ENCODE results near the gene TPK1. TPM values are rescaled to one million over a fixed set of nuclear protein-coding genes. Genes with fewer than 3 reads are reported as not detected.

TPK1 gene
- polyA plus RNA-seq, 1 experiment = 0.38 TPM

- TF ChIP-seq CTCF (IDR thresholded peaks at IDR 0.05; ENCODE audit: low read depth, low read length) = no peak
- no peaks in the 10 kb centered on the region for H3K27me3 ChIP-seq (ENCODE audit: control insufficient read depth, insufficient read depth, low read length)
- no peak for DNase-seq (ENCODE audit: low read depth, low spot score)
- no peaks in the 10 kb centered on the region for H3K9me3 ChIP-seq (ENCODE audit: control insufficient read depth, insufficient read depth, low read length)
- CTCF ChIA-PET = no interaction called here
- no peak overlapping the region for H3K4me3 ChIP-seq (ENCODE audit: low read depth, low read length)
- H3K27ac ChIP-seq (ENCODE audit: low read depth, low read length) = no peak overlapping the region
- POLR2A ChIA-PET = no interaction called here
Measured at GRCh38 chr7:144776447-144776846, 59.4 kb downstream of the TPK1 start.

GRCh38 chr7:144775749-144776148 is 60.1 kb downstream of the TPK1 start:
- ChIA-PET POLR2A (no interaction called here), CTCF (no interaction called here)
- H3K9me3 ChIP-seq (ENCODE audit: control insufficient read depth, insufficient read depth, low read length) = no peaks in the 10 kb centered on the region
- H3K27ac ChIP-seq (ENCODE audit: low read depth, low read length) = no peak overlapping the region
- no peak for DNase-seq (ENCODE audit: low read depth, low spot score)
- no peak overlapping the region for H3K4me3 ChIP-seq (ENCODE audit: low read depth, low read length)
- TF ChIP-seq CTCF (IDR thresholded peaks at IDR 0.05; ENCODE audit: low read depth, low read length) = no peak
- no peaks in the 10 kb centered on the region for H3K27me3 ChIP-seq (ENCODE audit: control insufficient read depth, insufficient read depth, low read length)

GRCh38 chr7:144771927-144772326 is 63.9 kb downstream of the TPK1 start:
- no peak for DNase-seq (ENCODE audit: low read depth, low spot score)
- Histone ChIP-seq H3K27ac (ENCODE audit: low read depth, low read length) (no peak overlapping the region), H3K27me3 (ENCODE audit: control insufficient read depth, insufficient read depth, low read length) (no peaks in the 10 kb centered on the region), H3K4me3 (ENCODE audit: low read depth, low read length) (no peak overlapping the region), H3K9me3 (ENCODE audit: control insufficient read depth, insufficient read depth, low read length) (0 out of 2 replicates have a peak, but pooled peaks cover 3% of the 10 kb centered on the region)
- POLR2A ChIA-PET = no interaction called here
- CTCF ChIA-PET = no interaction called here
- TF ChIP-seq CTCF (IDR thresholded peaks at IDR 0.05; ENCODE audit: low read depth, low read length) = no peak

GRCh38 chr7:144771174-144771573 is 64.7 kb downstream of the TPK1 start:
- H3K9me3 ChIP-seq (ENCODE audit: control insufficient read depth, insufficient read depth, low read length) = 0 out of 2 replicates have a peak, but pooled peaks cover 3% of the 10 kb centered on the region
- H3K27me3 ChIP-seq (ENCODE audit: control insufficient read depth, insufficient read depth, low read length) = no peaks in the 10 kb centered on the region
- no peak overlapping the region for H3K27ac ChIP-seq (ENCODE audit: low read depth, low read length)
- POLR2A ChIA-PET = no interaction called here
- no peak overlapping the region for H3K4me3 ChIP-seq (ENCODE audit: low read depth, low read length)
- no peak for DNase-seq (ENCODE audit: low read depth, low spot score)
- CTCF ChIA-PET = no interaction called here
- TF ChIP-seq CTCF (IDR thresholded peaks at IDR 0.05; ENCODE audit: low read depth, low read length) = no peak

- Histone ChIP-seq H3K27me3 (ENCODE audit: control insufficient read depth, insufficient read depth, low read length) (no peaks in the 10 kb centered on the region), H3K27ac (ENCODE audit: low read depth, low read length) (no peak overlapping the region), H3K9me3 (ENCODE audit: control insufficient read depth, insufficient read depth, low read length) (0 out of 2 replicates have a peak, but pooled peaks cover 3% of the 10 kb centered on the region), H3K4me3 (ENCODE audit: low read depth, low read length) (no peak overlapping the region)
- TF ChIP-seq CTCF (IDR thresholded peaks at IDR 0.05; ENCODE audit: low read depth, low read length) = no peak
- no peak for DNase-seq (ENCODE audit: low read depth, low spot score)
- ChIA-PET POLR2A (no interaction called here), CTCF (no interaction called here)
Measured at GRCh38 chr7:144769352-144769751, 66.5 kb downstream of the TPK1 start.
